CD4-positive, alpha-beta T cell treated with Interleukin-6 at 100 ng/mL for 8 hours (primary cell): ENCODE data around the gene UBE2E1.
"Not testable (repeated sequence)": the region's sequence is repeated elsewhere in the genome, so short reads cannot be mapped to it uniquely, and the experiment has no call there.

Source experiments
- DNase-seq: peaks from one replicate; pipeline ENCODE4 v3.0.0-alpha.2; 2020; ENCODE audit warnings: mixed read lengths, low spot score

Gene UBE2E1

GRCh38 chr3:23822559-23822958 is 16.8 kb downstream of the UBE2E1 start:
- no peak for DNase-seq

GRCh38 chr3:23823620-23824019 is 17.9 kb downstream of the UBE2E1 start:
- no peak for DNase-seq

GRCh38 chr3:23824699-23825444 is 19.1 kb downstream of the UBE2E1 start:
- DNase-seq, result no peak

- DNase-seq, result no peak
Measured at GRCh38 chr3:23825802-23826201, 20.0 kb downstream of the UBE2E1 start.

GRCh38 chr3:23826382-23827064 is 20.8 kb downstream of the UBE2E1 start:
- DNase-seq, result no peak

- DNase-seq, result no peak
Measured at GRCh38 chr3:23829242-23829934, 23.6 kb downstream of the UBE2E1 start.

- DNase-seq, result no peak
Measured at GRCh38 chr3:23830869-23831484, 25.2 kb downstream of the UBE2E1 start.

GRCh38 chr3:23831517-23832394 is 26.0 kb downstream of the UBE2E1 start:
- DNase-seq, result no peak

GRCh38 chr3:23832523-23832922 is 26.8 kb downstream of the UBE2E1 start:
- DNase-seq, result no peak

GRCh38 chr3:23834082-23834870 is 28.5 kb downstream of the UBE2E1 start:
- DNase-seq, result no peak

- DNase-seq, result no peak
Measured at GRCh38 chr3:23835087-23835486, 29.3 kb downstream of the UBE2E1 start.

- DNase-seq, result no peak
Measured at GRCh38 chr3:23835802-23836201, 30.0 kb downstream of the UBE2E1 start.

- no peak for DNase-seq
Measured at GRCh38 chr3:23836536-23837230, 30.9 kb downstream of the UBE2E1 start.

- no peak for DNase-seq
Measured at GRCh38 chr3:23837286-23837685, 31.5 kb downstream of the UBE2E1 start.

GRCh38 chr3:23837691-23838090 is 31.9 kb downstream of the UBE2E1 start:
- DNase-seq, result no peak

- DNase-seq, result no peak
Measured at GRCh38 chr3:23840521-23840920, 34.8 kb downstream of the UBE2E1 start.

GRCh38 chr3:23843869-23844268 is 38.1 kb downstream of the UBE2E1 start:
- no peak for DNase-seq

GRCh38 chr3:23845326-23846216 is 39.8 kb downstream of the UBE2E1 start:
- no peak for DNase-seq

- DNase-seq, result not testable (repeated sequence)
Measured at GRCh38 chr3:23849462-23849861, 43.7 kb downstream of the UBE2E1 start.
